Measurements from ENCODE around the gene COL16A1.

COL16A1 gene

GRCh38 chr1:31705080-31705866 lies 1.5 kb upstream of the COL16A1 start:
- DNase-seq: peak in 2 of 4 experiments; percentile 8 to 13

GRCh38 chr1:31704271-31705079 lies 658 bp upstream of the COL16A1 start:
- no peak for DNase-seq

GRCh38 chr1:31702836-31703404 lies 897 bp downstream of the COL16A1 start:
- DNase-seq: no peak

DNA sequence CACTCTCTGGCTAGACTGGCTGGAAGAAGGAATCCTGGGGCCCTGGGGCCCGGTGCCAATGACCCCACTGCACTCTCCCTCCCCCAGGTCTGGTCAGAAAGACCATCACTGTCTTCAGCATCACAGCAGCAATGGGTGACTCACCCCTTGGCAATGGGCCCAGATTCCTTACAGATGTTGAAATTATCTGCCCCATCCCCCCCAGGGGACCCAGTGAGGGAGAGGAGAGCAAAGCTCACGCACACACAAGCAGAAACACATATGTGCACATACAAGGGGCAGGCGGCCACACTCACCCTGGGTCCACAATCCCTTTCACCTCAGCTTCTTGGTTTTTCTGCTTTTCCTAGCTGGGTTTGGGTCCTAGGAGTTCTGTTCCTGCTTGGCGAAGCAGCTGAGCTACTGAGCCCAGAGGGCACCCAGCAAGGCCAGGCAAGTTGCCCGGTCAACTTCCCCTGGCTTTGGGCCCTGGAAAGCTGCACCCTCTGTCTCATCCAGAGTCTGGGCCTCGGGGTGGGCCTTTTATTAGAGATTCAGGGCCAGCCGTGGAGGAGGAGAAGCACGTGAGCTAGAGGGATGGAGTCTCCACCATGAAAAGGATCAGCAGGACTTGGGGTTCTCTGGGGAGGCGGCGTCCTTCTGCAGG lies 2.6 kb downstream of the COL16A1 start:
- no peak for DNase-seq

DNA sequence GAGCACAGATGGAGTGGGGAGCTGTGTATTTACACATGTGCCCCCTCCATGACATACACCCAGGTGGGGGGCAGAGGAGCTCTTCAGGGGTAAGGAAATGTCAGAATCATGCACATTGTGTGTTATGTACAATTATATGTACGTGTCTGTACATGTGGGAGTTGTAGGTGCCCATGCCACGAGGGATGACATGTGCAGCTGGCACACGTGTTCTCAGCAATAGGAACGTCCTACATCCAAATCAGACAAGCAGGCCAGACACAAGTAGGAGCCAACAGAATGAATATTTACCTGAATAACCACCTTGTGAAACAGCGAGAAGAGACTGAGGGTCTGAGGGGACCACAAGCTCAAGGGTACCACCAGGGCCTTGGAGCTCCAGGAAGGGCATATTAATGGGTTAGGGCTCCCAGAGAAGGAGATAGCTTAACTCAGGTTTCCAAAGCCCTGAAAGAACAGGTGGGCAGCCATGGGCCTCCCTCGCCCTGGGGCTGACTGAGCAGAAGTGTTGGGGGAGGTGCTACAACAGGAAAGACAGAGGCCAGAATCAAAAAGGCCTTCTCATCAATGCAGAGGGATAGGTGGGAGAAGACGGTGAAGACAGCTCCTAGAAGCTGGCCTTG lies 3.2 kb downstream of the COL16A1 start:
- DNase-seq: no peak

GRCh38 chr1:31699341-31699891 lies 4.4 kb downstream of the COL16A1 start:
- no peak for DNase-seq

- no peak for DNase-seq
These were observed 6.3 kb downstream of the COL16A1 start for GRCh38 chr1:31697369-31697984.

DNA sequence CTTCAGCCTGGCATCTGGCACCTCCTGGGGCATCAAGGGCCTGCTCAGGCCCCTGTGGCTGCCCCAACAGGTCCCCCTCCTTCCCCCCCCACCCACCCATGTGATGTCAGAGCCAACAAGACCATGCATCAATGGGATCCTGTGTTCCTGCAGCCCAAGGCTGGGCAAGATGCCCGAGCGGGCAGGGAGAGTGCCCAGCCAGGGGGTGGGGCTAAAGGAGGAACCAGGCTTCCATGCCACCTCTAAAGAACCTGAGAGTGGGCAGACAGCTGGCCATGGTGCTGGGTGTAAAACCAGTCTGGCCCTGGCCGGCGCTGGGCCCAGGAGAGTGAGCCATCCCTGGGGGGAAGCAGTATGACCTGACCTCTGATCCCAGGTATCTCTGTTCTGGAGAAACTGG lies 7.6 kb downstream of the COL16A1 start:
- no peak for DNase-seq

- no peak for DNase-seq
These were observed 8.5 kb downstream of the COL16A1 start for GRCh38 chr1:31695327-31695726.

DNA sequence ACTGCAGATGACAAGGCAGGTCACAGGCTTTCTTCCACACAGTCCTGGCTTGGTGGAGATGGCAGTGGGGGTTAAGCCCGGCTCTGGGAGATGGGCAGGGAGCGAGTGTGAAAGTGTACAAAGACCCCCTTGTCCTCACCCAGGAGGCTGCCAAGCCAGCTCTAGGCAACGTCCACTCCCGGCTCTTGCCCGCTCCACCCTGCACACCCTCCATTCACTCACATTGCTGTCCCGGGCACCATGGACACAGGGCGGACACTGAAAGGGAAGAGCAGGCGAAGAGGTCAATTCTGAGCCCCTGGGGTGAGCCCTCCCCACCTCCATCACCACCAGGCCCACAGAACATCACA lies 8.9 kb downstream of the COL16A1 start:
- no peak for DNase-seq

DNA sequence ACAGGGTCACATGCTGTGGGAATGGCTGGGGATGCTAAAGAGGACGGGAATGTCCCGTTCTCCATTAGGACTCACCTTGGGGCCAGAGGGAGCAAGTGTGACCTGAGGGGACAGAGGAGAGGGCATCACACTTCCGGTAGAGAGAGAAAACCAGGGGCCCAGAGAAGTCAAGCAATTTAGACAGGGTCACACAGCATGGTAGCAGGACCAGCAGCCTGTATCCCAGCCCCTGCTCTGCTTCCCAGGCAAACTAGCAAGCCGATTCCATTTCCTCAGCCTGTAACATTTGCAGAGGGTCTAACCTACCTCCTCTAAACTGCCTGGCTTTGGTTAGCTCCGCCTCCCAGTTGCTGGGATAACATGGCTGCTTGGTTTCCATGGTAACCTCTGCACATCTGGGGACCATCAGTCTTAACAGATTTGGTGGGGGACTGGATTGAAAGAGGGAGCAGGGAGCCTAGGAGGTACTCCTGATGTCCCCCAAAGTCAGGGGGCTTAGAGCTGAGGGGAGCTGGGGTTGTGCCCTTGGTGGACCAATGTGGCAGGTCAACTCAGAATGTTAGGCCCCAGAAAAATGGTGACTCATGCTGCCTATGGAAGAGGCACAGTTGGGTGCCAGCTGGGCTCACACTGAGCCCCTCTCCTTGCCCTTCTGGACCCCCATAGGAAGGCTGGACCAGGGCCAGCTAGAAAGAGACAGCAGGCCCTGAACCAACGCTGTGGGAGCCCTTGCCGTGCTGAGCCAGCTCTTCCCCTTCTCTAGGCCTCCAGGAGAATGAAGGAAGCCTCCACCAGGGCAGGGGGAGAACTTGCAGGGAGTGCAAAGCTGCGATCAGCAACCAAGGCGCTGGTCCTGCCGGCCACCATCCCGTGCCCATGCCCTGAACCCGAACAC lies 9.5 kb downstream of the COL16A1 start:
- no peak for DNase-seq

DNA sequence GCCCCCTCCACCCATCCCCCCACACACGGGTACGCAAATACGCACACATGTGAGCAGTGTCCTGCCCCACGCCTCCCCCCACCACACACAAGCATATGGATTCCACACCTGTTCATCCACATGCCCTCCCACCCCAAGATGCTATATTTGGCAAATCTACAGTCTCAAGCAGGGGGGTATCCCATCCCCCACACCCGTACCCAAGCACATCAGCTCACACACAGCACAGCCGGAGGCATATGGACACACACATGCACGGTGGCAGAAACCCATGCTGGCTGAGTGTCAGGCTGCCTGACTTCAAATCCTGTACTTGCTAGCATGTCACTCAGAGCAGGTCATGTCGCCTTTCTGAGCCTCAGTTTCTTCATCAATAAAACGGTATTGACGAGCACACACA lies 10.6 kb downstream of the COL16A1 start:
- no peak for DNase-seq

- DNase-seq: no peak
These were observed 11.9 kb downstream of the COL16A1 start for GRCh38 chr1:31691951-31692350.

DNA sequence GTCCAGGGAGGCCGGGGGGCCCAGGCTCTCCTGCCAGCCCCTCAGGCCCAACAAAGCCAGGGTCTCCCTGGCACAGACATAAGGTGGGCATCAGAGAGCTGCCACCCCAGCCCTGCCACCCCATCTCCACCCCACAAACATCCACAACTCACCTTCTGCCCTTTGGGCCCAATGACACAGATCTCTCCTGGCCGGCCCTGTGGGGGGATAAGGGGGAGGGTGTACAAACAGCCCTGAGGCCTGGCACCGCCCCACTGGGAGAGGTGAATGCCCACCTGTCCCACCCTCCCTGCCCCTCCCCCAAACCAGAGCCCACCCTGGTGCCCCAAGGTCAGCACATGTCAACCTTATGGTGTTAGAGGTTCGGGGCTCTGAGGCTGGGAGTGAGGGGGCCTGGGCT lies 12.4 kb downstream of the COL16A1 start:
- no peak for DNase-seq

GRCh38 chr1:31690921-31691320 lies 12.9 kb downstream of the COL16A1 start:
- no peak for DNase-seq

DNA sequence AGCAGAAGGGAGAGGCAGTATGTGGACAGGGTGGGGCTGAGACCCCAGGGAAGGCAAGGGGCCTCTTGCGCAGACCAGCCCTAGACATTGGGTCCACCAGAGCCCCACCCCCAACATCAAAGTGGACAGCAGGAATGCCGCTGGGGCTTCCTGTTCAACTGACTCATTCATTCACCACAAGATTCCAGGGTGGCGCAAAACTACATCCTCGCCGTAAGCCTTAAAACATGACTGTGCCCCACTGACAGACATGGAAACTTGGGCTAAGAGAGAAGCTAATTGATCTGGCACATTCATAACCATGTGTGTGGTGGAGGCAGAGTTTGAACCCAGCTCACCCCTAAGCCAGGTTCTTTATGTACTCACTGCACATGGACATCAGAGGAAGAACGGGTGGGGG lies 14.0 kb downstream of the COL16A1 start:
- no peak for DNase-seq

- DNase-seq: no peak
These were observed 14.4 kb downstream of the COL16A1 start for GRCh38 chr1:31689379-31689778.

GRCh38 chr1:31688233-31688918 lies 15.4 kb downstream of the COL16A1 start:
- no peak for DNase-seq

DNA sequence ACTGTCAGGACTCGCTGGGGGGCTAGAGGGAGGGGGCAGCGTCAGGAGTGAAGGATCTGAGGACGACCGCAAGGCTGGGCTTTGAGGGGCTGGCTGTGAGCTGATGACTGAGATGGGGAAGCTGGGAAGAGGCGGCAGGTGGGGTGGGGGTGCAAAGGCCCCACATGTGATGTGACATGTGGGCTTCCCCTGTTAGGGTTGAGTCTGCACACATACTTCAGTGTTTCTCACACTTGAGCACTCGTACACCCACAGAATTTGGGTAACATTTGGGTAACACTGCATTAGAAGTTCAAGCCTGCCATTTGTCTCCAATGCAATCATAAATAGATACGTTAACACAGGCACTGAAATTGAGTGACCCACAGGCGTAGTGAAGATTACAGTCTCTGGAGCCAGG lies 16.2 kb downstream of the COL16A1 start:
- no peak for DNase-seq

DNA sequence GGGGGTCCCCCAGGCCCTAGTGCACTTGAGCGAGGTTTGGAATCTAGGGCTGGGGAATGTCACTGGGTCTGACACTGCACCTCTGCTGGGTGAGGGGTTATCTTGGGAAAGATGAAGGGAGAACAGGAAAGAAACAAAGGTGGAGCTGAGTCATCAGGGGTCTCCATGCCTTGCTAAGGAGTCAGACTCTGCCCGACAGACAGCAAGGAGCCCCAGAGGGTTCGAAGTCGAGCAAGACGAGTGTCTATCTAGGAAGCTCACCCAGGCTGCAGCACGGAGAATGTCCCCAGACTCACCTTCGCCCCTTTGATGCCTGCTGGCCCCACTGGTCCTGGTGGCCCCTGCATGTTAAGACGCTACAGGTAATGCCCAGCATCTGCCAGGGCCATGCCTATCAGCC lies 18.0 kb downstream of the COL16A1 start:
- no peak for DNase-seq

GRCh38 chr1:31683997-31684396 lies 19.8 kb downstream of the COL16A1 start:
- DNase-seq: no peak
